ENCODE results near the gene ELMO2. TPM values are rescaled to one million over a fixed set of nuclear protein-coding genes. Genes with fewer than 3 reads are reported as not detected.

ELMO2 gene
- 62.4 and 65.1 TPM in 2 replicates for total RNA-seq

GRCh38 chr20:46406200-46406985, at the start of gene ELMO2:
Gene ELMO2, minus strand, starts transcription at chr20:46406615. Its CDS starts 12,133 bp downstream, at chr20:46394482.
- intact Hi-C loops (cut with micrococcal nuclease), result loop anchor here (1.0 kb wide), 3 partner anchors 42 to 435 kb away; partner anchors contain the start of gene TP53RK

- intact Hi-C loops (cut with micrococcal nuclease), result no loop called here
These were observed 49.3 kb upstream of the ELMO2 start for GRCh38 chr20:46455729-46456128.

- intact Hi-C loops (cut with micrococcal nuclease), result no loop called here
These were observed 40.4 kb upstream of the ELMO2 start for GRCh38 chr20:46446851-46447250.

- intact Hi-C loops (cut with micrococcal nuclease), result no loop called here
These were observed 33.4 kb upstream of the ELMO2 start for GRCh38 chr20:46439837-46440236.

GRCh38 chr20:46438156-46438750, 31.8 kb upstream of the ELMO2 start:
- intact Hi-C loops (cut with micrococcal nuclease), result no loop called here

GRCh38 chr20:46435146-46435545, 28.7 kb upstream of the ELMO2 start:
- intact Hi-C loops (cut with micrococcal nuclease), result no loop called here

- intact Hi-C loops (cut with micrococcal nuclease), result no loop called here
These were observed 28.2 kb upstream of the ELMO2 start for GRCh38 chr20:46434597-46434996.

- intact Hi-C loops (cut with micrococcal nuclease), result no loop called here
These were observed 26.6 kb upstream of the ELMO2 start for GRCh38 chr20:46433051-46433450.

GRCh38 chr20:46430921-46431712, 24.7 kb upstream of the ELMO2 start:
- intact Hi-C loops (cut with micrococcal nuclease), result no loop called here

GRCh38 chr20:46427384-46427783, 21.0 kb upstream of the ELMO2 start:
- intact Hi-C loops (cut with micrococcal nuclease), result no loop called here

GRCh38 chr20:46423882-46424482, 17.6 kb upstream of the ELMO2 start:
- intact Hi-C loops (cut with micrococcal nuclease), result no loop called here

- intact Hi-C loops (cut with micrococcal nuclease), result no loop called here
These were observed 16.9 kb upstream of the ELMO2 start for GRCh38 chr20:46423342-46423741.

GRCh38 chr20:46420878-46421277, 14.5 kb upstream of the ELMO2 start:
- intact Hi-C loops (cut with micrococcal nuclease), result no loop called here

- intact Hi-C loops (cut with micrococcal nuclease), result no loop called here
These were observed 13.5 kb upstream of the ELMO2 start for GRCh38 chr20:46419882-46420281.

GRCh38 chr20:46416839-46417238, 10.4 kb upstream of the ELMO2 start:
- intact Hi-C loops (cut with micrococcal nuclease), result no loop called here

GRCh38 chr20:46416421-46416820, 10.0 kb upstream of the ELMO2 start:
- intact Hi-C loops (cut with micrococcal nuclease), result no loop called here

- intact Hi-C loops (cut with micrococcal nuclease), result no loop called here
These were observed 9.4 kb upstream of the ELMO2 start for GRCh38 chr20:46415773-46416172.

- intact Hi-C loops (cut with micrococcal nuclease), result no loop called here
These were observed 8.2 kb upstream of the ELMO2 start for GRCh38 chr20:46414608-46415007.

GRCh38 chr20:46411637-46412036, 5.2 kb upstream of the ELMO2 start:
- intact Hi-C loops (cut with micrococcal nuclease), result loop anchor here (1.0 kb wide), 1 partner anchor 104 kb away; no protein-coding TSS in a partner anchor

- intact Hi-C loops (cut with micrococcal nuclease), result no loop called here
These were observed 1.9 kb upstream of the ELMO2 start for GRCh38 chr20:46408281-46408731.

GRCh38 chr20:46407671-46407996, 1.2 kb upstream of the ELMO2 start:
- intact Hi-C loops (cut with micrococcal nuclease), result no loop called here

Data from T-helper 2 cell treated with Interferon-gamma antibody and Interleukin-4, amounts not matched to agents 100 ng/mL and 5 ng/mL, for 36 hours (primary cell).